NCI-H128 (cell line): Measurements from ENCODE around the gene ANKRD42.
"Not testable (repeated sequence)": the region's sequence is repeated elsewhere in the genome, so short reads cannot be mapped to it uniquely, and the experiment has no call there.

Source experiments
- DNase-seq: peaks from one replicate; lab custom pipeline; 2025; ENCODE audit not compliant: unreplicated experiment; lab: John Stamatoyannopoulos, UW

The ANKRD42 gene

GRCh38 chr11:83172551-83172950 is 21.0 kb upstream of the ANKRD42 start:
- no peak for DNase-seq

GRCh38 chr11:83174008-83174407 is 19.5 kb upstream of the ANKRD42 start:
- no peak for DNase-seq

DNA sequence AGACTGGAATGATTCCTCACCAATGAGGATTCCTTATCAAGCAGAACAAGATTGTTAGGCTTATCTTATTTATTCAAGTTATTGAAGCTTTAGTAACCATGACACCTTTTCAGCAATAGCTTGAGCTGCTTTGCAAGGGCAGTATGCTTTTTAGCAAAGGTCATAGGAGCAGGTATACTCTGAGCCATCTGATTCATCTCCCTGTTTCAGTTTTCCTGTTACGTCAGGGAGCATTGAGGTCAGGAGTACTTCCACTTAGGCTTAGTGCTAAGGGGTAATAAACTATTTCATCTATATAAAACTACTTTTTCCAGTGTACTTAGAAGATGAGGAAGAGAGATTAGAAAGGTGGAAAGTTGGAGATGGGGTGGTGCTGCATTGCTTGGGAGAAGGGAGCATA is 17.7 kb upstream of the ANKRD42 start:
- no peak for DNase-seq

- DNase-seq = no peak
Measured at GRCh38 chr11:83181815-83182214, 11.7 kb upstream of the ANKRD42 start.

DNA sequence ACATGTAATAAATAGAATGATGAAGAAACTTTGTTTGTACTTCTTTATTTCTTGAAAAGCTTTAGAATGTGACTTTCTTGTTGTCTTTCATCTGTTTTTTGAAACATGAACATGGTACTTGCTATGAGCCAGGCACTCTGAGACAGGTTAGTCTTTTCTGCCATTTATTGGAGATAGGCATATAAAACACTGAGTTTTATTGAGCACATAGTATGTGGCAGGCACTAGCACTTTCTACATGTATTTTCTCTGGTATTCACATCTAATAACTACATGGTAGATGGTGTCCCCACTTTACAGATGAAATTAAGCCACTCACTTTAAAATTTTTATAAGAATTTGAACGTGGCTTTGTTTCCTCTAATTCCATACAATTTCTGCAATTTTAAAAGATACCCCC is 7.7 kb upstream of the ANKRD42 start:
- DNase-seq = no peak

DNA sequence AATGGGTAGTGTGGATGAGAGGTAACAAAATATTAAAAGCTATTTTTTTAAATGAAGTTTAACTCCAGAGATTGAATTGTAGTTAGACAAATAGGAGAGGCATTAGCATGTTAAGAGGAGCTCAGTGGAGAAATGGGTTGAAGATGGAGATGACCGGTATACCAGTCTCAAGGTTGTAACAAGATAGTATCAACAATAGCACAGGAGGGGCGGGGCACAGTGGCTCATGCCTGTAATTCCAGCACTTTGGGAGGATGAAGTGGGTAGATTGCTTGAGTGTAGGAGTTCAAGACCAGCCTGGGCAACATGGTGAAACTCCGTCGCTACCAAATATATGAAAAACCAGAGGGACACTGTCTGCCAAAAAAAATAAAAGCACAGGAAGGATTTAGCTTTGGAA is 6.0 kb upstream of the ANKRD42 start:
- no peak for DNase-seq

DNA sequence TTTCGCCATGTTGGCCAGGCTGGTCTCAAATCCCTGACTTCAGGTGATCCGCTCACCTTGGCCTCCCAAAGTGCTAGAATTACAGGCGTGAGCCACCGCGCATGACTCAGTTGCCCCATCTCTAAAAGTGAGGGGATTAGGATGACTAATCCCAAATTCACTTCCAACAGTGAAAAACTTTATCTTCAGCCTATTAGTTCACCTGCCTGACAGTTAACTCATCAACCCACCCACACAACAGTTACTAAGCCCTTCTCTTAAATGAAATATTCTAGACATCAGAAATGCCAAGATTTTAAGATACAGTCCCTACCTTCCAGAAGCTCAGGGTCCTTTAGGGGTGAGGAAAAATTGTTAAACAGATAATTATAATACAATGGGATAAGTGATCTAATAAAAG is 2.0 kb upstream of the ANKRD42 start:
- no peak for DNase-seq

- no peak for DNase-seq
Measured at GRCh38 chr11:83191986-83192385, 1.5 kb upstream of the ANKRD42 start.

GRCh38 chr11:83192606-83193245 is 786 bp upstream of the ANKRD42 start:
- DNase-seq = no peak

- no peak for DNase-seq
Measured at GRCh38 chr11:83194281-83195142, 1.0 kb downstream of the ANKRD42 start.

- DNase-seq = no peak
Measured at GRCh38 chr11:83195143-83195466, 1.6 kb downstream of the ANKRD42 start.

- no peak for DNase-seq
Measured at GRCh38 chr11:83195649-83196048, 2.1 kb downstream of the ANKRD42 start.

GRCh38 chr11:83200035-83200434 is 6.5 kb downstream of the ANKRD42 start:
- no peak for DNase-seq

- no peak for DNase-seq
Measured at GRCh38 chr11:83205608-83206185, 12.2 kb downstream of the ANKRD42 start.

GRCh38 chr11:83206221-83206620 is 12.7 kb downstream of the ANKRD42 start:
- no peak for DNase-seq

- not testable (repeated sequence) for DNase-seq
Measured at GRCh38 chr11:83206771-83207382, 13.4 kb downstream of the ANKRD42 start.

GRCh38 chr11:83219095-83219494 is 25.6 kb downstream of the ANKRD42 start:
- no peak for DNase-seq

- DNase-seq = no peak
Measured at GRCh38 chr11:83220260-83220659, 26.7 kb downstream of the ANKRD42 start.

DNA sequence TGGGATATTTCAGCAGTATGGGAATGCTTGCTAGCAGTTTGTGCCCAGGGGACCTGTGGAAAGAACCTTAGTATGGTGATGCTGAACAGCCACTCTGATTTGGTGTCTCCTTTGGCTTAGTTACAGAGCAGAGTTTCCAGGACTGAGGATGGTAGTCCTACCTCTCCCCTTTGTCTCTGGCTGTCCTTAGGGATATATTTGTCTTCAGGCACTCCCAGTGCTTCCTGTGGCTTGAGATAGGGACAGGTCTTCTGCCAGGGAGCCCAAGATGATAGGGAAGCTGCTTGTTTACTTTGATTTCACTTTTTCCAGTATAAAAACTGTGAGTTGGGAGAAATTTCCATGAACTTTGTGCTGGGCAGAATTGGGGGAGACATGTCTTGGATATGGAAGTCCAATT is 28.2 kb downstream of the ANKRD42 start:
- DNase-seq = no peak

DNA sequence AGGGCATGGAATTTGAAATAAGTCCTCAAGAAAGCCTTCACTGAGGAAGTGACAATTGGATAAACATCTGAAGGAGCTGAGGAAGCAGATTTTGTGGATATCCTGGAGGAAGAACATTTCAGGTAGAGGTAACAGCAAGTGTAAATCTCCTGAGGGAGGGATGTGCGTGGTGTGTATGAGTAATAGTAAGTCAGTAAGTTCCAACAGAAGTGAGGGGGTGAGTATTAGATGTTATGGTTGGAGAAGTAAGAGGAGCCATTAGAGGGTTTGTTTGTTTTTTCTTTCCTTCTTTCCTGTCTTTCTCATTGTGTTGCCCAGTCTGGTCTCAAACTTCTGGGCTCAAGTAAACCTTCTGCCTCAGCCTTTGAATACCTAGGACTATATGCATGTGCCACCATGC is 29.0 kb downstream of the ANKRD42 start:
- DNase-seq = no peak

- no peak for DNase-seq
Measured at GRCh38 chr11:83223457-83223856, 29.9 kb downstream of the ANKRD42 start.

DNA sequence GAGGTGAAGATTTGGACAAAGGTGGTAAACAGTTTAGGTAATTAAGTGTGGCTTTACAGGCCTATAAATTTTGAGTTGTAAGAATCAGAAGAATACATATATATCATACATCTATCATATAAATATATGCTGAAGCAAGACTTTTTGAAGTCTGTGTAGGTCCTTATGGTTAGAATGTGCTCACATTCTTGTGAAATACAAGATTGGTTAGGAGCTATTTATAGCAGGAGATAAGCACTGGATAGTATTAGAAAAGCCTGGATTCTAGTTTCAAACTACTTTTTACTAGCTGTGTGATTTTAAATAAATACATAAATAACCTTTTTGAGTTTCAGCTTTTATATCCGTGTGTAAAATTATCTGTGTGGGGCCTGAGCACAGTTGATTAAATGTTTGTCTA is 42.3 kb downstream of the ANKRD42 start:
- no peak for DNase-seq
